IPS-18a (cell line): ENCODE measurements around the gene SDF2.

ENCODE experiments used
- H3K27ac ChIP-seq: one replicate; pipeline ENCODE4 v1.5.1; 2013; ENCODE audit warnings: low read length
- H3K27me3 ChIP-seq: one replicate; pipeline ENCODE4 v1.6.1; 2013; ENCODE audit warnings: mild to moderate bottlenecking, low read length; ENCODE audit not compliant: control insufficient read depth, insufficient read depth
- H3K36me3 ChIP-seq: one replicate; pipeline ENCODE4 v1.6.1; 2013; ENCODE audit warnings: low read depth, low read length; ENCODE audit not compliant: control insufficient read depth
- H3K4me1 ChIP-seq: one replicate; pipeline ENCODE4 v1.6.1; 2013; ENCODE audit warnings: low read depth, low read length; ENCODE audit not compliant: control insufficient read depth
- H3K4me3 ChIP-seq: one replicate; pipeline ENCODE4 v1.5.1; 2013; ENCODE audit warnings: low read length
- H3K9ac ChIP-seq: one replicate; pipeline ENCODE4 v1.6.1; 2013; ENCODE audit warnings: mild to moderate bottlenecking, low read length, moderate library complexity
- H3K9me3 ChIP-seq: one replicate; pipeline ENCODE4 v1.6.1; 2013; ENCODE audit warnings: low read depth, low read length; ENCODE audit not compliant: control insufficient read depth

SDF2 gene

DNA sequence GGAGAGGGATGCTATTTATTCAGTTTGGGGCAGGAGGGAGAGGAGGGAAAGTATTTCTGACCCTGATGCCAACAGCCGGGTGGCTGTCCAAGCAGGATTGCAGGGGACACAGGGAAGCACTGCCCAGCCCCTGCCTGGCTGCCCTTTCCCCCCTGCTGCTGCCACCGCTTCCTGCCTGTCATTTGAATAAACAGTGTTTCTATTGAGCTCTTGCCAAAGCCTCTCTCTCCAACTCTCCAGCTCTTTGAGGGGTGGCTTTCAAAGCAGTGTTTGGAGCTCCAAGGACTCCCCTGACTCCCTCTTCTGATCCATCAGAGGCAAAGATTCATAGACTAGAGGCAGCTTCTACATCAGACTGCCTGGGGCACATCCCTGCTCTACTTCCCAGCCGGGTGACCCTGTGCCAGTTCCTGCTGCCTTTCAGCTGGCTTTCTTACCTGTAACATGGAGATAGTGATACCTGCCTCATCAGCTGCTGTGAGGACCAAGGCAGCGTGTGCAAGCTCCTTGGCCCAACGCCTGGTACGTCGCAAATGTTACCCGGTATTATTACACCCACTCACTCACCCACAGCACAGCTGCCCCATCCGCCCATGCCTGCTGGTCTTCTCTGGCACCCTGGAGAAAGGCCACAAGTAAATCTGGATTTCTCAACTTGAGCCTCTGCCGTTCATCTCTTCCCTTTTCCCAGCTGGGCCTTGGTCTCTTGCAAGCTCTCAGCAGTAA is 40.5 kb upstream of the SDF2 start:
- Histone ChIP-seq H3K9ac (no peak overlapping the region), H3K36me3 (peaks cover 62% of the 10 kb centered on the region), H3K27ac (no peak overlapping the region), H3K9me3 (no peaks in the 10 kb centered on the region), H3K4me1 (no peaks in the 10 kb centered on the region), H3K27me3 (no peaks in the 10 kb centered on the region), H3K4me3 (no peak overlapping the region)

- Histone ChIP-seq H3K9me3 (no peaks in the 10 kb centered on the region), H3K36me3 (peaks cover 71% of the 10 kb centered on the region), H3K4me1 (no peaks in the 10 kb centered on the region), H3K27ac (no peak overlapping the region), H3K4me3 (no peak overlapping the region), H3K27me3 (no peaks in the 10 kb centered on the region), H3K9ac (no peak overlapping the region)
Measured at GRCh38 chr17:28700830-28701492, 39.3 kb upstream of the SDF2 start.

DNA sequence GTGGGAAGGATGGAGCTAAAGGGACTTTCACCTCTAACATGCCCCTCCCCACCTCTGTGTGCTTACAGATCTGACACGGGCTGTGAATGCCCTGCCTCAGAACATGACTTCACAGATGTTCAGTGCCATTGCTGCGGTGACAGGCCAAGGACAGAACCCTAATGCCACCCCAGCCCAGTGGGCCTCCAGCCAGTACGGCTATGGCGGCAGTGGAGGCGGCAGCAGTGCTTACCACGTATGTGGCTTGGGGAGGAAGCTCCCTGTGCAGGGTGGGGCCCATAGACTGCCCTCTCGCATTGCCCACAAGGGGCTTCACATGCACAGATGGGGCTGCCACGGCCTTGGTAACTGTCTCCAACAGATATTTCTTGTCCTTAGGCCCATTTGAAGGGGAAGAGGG is 38.6 kb upstream of the SDF2 start:
- no peak overlapping the region for H3K4me3 ChIP-seq
- no peak overlapping the region for H3K9ac ChIP-seq
- no peaks in the 10 kb centered on the region for H3K4me1 ChIP-seq
- H3K36me3 ChIP-seq = peaks cover 78% of the 10 kb centered on the region
- no peaks in the 10 kb centered on the region for H3K27me3 ChIP-seq
- no peak overlapping the region for H3K27ac ChIP-seq
- no peaks in the 10 kb centered on the region for H3K9me3 ChIP-seq

DNA sequence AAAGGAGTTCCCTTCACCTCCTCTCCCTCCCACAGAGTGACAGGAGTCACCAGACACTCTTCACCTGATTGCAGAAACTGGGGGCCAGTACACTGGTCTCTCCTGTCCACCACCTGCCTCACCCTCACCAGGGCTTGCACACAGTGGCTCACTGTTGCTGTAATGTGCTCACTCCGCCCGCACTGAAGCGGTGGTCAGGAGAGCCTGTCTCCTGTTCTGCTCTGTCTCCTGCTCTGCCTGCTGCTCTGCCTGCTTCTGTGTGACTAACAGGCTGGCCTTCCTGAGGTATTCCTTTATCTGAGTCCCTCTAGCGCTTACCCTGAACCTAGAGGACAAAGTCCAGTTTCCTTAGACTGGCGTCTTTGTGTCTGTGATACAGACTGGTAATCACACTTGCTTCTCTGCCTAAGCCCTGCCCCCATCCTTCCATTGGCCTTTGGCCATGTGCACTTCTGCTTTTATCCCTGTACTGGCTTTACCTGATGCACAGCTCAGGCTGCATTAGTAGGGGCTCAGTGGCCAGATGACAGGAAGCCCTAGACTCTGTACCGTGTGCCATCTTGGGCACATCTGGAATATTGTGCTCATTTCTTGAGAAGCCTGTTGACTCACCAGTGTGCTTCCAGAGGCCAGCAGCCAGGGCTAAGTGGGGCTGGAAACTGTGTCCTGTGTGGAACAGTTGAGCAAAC is 36.7 kb upstream of the SDF2 start:
- H3K4me1 ChIP-seq = no peaks in the 10 kb centered on the region
- no peak overlapping the region for H3K4me3 ChIP-seq
- H3K27ac ChIP-seq = no peak overlapping the region
- peaks cover 95% of the 10 kb centered on the region for H3K36me3 ChIP-seq
- no peaks in the 10 kb centered on the region for H3K27me3 ChIP-seq
- no peaks in the 10 kb centered on the region for H3K9me3 ChIP-seq
- no peak overlapping the region for H3K9ac ChIP-seq

GRCh38 chr17:28693869-28694268 is 32.2 kb upstream of the SDF2 start:
- Histone ChIP-seq H3K27me3 (no peaks in the 10 kb centered on the region), H3K36me3 (peaks cover 82% of the 10 kb centered on the region), H3K27ac (no peak overlapping the region), H3K9ac (no peak overlapping the region), H3K4me1 (no peaks in the 10 kb centered on the region), H3K4me3 (no peak overlapping the region), H3K9me3 (no peaks in the 10 kb centered on the region)

GRCh38 chr17:28689011-28689410 is 27.3 kb upstream of the SDF2 start:
- Histone ChIP-seq H3K36me3 (peaks cover 85% of the 10 kb centered on the region), H3K4me1 (no peaks in the 10 kb centered on the region), H3K27ac (no peak overlapping the region), H3K27me3 (no peaks in the 10 kb centered on the region), H3K9me3 (no peaks in the 10 kb centered on the region), H3K9ac (no peak overlapping the region), H3K4me3 (no peak overlapping the region)

GRCh38 chr17:28688481-28688880 is 26.8 kb upstream of the SDF2 start:
- H3K4me3 ChIP-seq = no peak overlapping the region
- no peak overlapping the region for H3K9ac ChIP-seq
- no peaks in the 10 kb centered on the region for H3K9me3 ChIP-seq
- no peaks in the 10 kb centered on the region for H3K27me3 ChIP-seq
- peaks cover 82% of the 10 kb centered on the region for H3K36me3 ChIP-seq
- no peak overlapping the region for H3K27ac ChIP-seq
- no peaks in the 10 kb centered on the region for H3K4me1 ChIP-seq

DNA sequence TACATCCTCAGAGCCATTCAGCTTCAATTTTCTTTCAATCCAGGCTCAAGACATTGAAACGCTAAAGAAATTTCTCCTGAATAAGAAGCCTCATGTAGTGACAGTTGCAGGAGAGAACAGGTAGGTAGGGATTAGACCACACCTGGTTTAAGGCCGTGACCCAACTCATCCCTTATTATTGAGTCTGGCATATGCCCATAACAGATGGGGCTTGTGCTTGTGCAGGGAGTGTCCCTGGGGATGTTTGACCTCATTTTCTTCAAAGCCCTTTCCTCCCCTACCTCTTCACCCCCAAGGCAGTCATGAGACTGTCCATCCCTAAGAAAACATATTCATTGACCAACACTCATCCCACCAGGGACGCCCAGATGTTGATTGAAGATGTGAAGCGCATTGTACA is 24.6 kb upstream of the SDF2 start:
- Histone ChIP-seq H3K27ac (no peak overlapping the region), H3K27me3 (no peaks in the 10 kb centered on the region), H3K9me3 (no peaks in the 10 kb centered on the region), H3K4me1 (no peaks in the 10 kb centered on the region), H3K9ac (no peak overlapping the region), H3K36me3 (peaks cover 94% of the 10 kb centered on the region), H3K4me3 (no peak overlapping the region)

GRCh38 chr17:28685366-28685765 is 23.7 kb upstream of the SDF2 start:
- Histone ChIP-seq H3K4me1 (no peaks in the 10 kb centered on the region), H3K9ac (no peak overlapping the region), H3K27me3 (no peaks in the 10 kb centered on the region), H3K36me3 (peaks cover 95% of the 10 kb centered on the region), H3K27ac (no peak overlapping the region), H3K4me3 (no peak overlapping the region), H3K9me3 (no peaks in the 10 kb centered on the region)

DNA sequence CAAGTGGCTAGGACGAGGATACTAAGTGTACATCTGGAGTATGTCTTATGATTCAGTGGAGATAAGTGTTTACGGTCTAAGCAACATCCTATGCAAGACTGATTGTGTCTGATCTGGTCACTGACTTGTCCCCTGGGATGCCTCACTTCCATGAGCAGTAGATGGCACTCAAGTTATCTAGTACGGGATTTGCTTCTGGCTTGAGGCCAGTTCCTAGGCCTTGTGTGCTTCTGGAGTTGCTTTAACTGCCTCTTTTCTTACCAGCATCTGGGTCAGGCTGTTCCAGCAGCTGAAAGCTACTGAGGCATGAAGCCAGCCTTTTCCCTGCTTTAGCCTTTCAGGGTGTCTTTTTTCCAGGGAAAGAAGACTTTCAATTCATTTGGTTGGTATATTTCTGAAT is 23.3 kb upstream of the SDF2 start:
- H3K27me3 ChIP-seq = no peaks in the 10 kb centered on the region
- H3K9me3 ChIP-seq = no peaks in the 10 kb centered on the region
- H3K9ac ChIP-seq = no peak overlapping the region
- H3K36me3 ChIP-seq = peaks cover 92% of the 10 kb centered on the region
- H3K4me1 ChIP-seq = no peaks in the 10 kb centered on the region
- no peak overlapping the region for H3K27ac ChIP-seq
- H3K4me3 ChIP-seq = no peak overlapping the region

GRCh38 chr17:28682655-28683054 is 20.9 kb upstream of the SDF2 start:
- H3K9me3 ChIP-seq = no peaks in the 10 kb centered on the region
- no peak overlapping the region for H3K27ac ChIP-seq
- no peak overlapping the region for H3K9ac ChIP-seq
- H3K27me3 ChIP-seq = no peaks in the 10 kb centered on the region
- H3K4me3 ChIP-seq = no peak overlapping the region
- H3K4me1 ChIP-seq = no peaks in the 10 kb centered on the region
- H3K36me3 ChIP-seq = peaks cover 89% of the 10 kb centered on the region
